Activated CD4-positive, alpha-beta T cell treated with anti-CD3 and anti-CD28 coated beads, Interleukin-2, amount 50 U/mL, for 4 hours (primary cell): ENCODE measurements around the gene ATP8B1.

Source experiments
- DNase-seq, 2 experiments: peaks; one replicate each; pipeline ENCODE4 v3.0.0-alpha.2; 2020

Gene ATP8B1

GRCh38 chr18:57791192-57791591 is 11.9 kb downstream of the ATP8B1 start:
- no peak for DNase-seq

- no peak for DNase-seq
Observed at GRCh38 chr18:57790316-57790715, 12.8 kb downstream of the ATP8B1 start.

- DNase-seq = no peak
Observed at GRCh38 chr18:57789759-57790158, 13.4 kb downstream of the ATP8B1 start.

DNA sequence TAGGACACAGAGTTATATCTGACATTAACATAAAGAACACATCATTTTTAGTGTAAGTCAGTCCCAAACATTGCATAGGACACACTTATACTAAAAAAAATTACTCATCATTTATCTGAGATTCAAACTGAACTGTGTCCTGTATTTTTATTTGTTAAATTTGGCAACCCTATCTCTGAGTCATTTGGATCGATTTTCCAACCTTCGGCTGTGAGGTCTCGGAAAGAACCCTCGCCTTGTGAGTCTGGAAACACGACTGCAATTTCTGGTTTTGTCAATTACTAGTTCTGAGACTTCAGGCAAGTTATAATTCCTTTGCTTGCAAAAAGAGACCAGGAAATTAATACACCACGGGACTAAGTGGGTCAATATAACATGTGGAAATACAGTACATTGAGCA is 14.0 kb downstream of the ATP8B1 start:
- no peak for DNase-seq

DNA sequence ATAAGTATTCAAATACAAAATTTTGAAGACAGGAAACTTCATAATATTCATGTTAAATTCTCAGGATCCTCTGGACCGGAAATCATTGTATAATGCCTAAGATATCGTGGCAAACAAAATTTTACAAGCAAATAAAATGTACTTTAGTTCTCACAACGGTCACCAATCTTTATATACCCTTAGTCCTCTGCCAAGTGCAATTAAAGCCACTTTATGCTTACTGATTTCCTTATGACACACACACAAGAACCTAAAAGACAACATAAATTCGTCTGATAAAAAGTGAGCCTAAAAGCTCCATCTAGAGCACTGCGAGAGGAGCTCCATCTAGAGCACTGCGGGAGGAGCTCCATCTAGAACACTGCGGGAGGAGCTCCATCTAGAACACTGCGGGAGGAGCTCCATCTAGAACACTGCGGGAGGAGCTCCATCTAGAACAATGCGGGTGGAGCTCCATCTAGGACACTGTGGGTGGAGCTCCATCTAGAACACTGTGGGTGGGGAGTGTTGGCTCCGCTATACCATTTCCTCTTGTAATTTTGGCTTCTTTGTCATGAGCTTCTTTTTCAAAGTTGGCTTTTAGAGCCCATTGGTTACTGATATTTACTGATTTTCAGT is 15.9 kb downstream of the ATP8B1 start:
- DNase-seq = no peak

DNA sequence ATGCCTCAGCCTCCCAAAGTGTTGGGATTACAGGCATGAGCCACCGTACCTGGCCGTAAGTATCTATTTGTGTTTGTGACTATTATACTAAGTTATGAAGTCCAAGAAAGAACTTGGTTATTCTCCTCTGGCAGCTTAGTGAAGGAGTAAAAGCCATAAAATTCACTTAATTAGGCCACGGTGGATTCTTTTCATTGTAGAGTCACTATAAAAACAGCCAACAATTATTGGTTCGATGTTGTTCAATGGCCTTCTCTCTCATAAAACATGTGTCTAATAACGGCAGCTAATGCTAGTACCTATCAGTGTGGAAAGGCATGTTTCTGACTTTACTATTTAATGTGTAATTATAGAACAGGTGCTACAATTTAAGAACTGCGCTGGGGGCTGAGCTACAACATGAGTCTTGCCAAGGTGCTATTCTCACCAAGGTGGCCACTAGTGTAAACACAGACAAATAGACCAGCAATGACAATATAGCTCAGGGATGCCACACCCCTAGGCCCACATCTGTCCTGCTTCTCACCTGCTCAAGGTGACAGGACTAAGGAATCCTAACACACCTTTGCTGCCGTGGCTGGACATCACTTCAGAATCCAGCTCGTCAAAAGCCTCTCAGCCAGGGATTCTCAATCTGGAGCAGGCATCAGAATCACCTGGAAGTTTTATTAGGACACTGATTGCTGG is 17.2 kb downstream of the ATP8B1 start:
- DNase-seq = no peak

DNA sequence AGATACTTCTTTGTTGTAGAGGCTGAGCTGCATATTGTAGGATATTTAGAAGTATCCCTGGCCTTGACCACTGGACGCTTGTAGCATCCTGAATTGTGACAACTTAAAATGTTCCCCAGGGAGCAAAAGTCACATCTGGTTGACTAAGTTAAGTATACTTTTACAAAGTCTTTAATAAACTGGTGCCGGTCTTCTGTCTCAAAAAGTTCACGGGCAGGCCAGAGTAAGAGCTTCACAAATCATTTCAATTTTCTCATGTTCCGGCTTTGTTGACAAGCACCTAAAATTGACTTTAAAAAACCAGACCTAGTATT is 18.4 kb downstream of the ATP8B1 start:
- no peak for DNase-seq

DNA sequence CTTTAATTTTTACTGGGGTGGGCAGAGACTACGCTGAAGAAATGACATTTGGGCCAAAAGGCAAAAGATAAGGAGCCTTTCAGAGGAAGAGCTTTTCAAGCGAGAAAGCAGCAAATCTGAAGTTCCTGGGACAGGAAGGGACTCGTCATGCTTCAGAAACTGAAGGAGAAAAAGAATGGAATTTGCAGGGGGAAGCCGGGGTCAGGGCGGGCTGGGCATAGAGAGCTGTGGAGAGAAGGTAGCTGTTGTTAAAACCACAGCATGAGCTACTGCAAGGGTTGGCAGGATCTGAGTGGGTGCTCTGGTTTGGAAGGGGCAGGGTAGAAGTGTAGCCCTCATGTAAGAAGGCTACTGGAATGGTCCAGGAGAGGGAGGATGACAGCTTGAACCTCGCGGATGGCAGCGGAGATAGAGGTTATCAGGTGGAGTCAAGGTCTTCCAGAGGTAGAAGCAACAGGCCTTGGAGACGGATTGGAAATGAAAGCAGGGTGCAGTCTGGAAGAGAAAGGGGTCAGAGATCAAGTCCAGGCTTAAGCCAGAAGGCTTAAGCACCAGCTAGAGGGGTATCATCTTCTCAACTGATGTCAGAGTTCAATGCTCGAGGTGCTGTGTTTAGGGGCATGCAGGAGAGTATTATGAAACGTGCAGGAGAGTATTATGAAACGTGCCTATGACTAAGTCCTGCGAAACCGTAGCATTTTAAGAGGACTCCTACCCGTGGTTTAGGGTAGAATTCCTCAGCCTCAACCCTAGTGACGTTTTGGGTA is 18.9 kb downstream of the ATP8B1 start:
- no peak for DNase-seq

DNA sequence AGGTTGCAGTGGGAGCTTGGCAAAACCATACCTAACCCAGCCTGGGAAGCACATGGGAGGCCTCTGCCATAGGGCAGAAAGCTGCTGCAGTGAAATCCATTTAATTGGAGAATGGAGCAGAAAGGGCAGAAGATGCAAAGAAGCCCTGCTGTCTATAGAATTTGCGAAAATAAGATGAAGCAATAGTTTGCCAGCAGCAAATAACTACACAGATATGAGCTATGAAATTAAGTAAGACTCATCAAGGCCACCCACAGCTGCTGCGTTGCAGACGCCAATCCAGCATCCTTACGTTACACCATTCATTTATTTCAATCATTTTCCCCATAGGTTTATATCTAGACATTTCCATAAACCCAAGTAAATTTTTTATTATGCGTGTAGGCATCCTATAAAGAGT is 21.1 kb downstream of the ATP8B1 start:
- DNase-seq = no peak

DNA sequence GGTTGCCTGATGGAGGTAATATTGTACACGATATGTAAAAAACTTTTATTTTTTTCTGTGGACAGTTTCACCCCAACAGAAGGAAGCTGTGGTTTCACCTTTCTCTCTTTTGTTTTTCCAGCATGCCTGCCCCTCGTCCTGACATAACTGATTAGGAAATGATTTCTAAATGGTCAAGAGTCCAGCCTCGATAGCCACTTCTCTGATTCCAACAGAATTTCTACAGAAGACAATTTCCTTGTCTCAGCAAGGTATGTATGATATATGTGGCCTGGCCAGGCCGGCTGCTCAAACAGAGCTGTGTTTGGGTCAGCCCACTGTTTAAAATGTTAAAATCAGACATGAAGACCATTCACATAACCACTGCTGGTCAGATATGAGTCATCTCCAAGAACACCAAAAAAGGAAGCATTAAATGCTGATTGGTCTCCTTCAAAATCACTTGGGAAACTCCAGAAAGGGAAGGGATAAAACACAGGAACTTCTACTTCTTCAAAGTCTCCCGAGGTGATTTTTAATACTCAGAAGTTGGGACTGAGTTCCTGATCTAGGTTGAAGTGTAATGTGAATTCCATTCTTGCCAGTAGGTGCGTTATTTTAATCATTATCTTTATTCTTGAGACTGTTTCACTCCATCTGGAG is 22.3 kb downstream of the ATP8B1 start:
- no peak for DNase-seq

GRCh38 chr18:57780318-57780705 is 22.8 kb downstream of the ATP8B1 start:
- no peak for DNase-seq

DNA sequence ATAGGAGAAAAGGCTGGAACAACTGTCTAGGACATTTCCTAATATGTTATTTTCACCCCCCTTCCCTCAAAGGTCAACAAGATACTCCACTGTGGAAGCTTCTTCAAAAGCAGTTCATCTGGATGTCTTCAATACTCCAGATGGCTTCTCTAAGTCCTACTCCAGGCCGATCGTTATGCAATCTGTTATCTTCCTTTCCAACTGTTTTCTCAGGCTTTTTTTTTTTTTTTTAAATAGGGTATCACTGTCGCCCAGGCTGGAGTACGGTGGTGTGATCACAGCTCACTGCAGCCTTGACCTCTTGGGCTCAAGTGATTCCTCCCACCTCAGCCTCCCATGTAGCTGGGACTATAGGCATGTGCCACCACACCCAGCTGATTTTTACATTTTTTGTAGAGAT is 26.3 kb downstream of the ATP8B1 start:
- DNase-seq = no peak

- no peak for DNase-seq
Observed at GRCh38 chr18:57776354-57776753, 26.8 kb downstream of the ATP8B1 start.

DNA sequence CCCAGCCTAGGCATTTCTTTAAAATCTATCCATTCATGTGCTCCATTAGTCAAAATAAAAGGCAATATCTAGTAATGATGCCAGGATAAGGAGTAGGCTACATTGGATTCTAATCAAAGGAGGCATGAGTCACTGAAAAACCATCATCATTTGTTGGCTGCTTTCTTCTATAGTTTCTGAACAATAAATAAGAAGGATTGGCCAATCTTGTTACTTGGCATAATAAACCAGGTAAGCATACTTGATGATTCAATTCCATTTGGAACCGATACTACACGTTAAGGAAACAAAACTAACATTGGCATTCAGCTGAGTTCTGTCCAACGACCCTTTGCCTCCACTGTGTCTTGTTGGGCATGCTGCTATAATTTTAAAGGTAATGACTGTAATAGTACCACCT is 27.2 kb downstream of the ATP8B1 start:
- DNase-seq = no peak

DNA sequence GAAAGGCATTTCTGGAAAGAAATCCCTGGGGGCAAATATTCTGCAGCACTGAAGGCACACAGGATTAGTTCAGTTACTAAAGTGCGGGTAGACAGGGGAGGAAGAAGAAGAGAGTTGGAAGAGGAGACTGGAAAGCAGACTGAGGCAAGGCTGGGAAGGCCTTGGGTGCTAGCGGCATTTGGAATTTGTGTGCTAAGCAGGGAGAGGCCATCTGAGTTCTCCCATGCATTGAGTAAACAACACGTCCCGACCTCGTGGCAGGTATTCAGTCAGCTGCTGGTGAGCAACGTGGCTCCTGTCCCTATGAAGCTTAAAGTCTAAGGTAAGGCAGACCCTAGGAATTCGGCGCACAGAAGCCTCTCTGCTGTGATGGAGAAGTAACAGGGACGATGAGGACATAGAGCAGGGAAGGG is 30.7 kb downstream of the ATP8B1 start:
- DNase-seq = no peak

DNA sequence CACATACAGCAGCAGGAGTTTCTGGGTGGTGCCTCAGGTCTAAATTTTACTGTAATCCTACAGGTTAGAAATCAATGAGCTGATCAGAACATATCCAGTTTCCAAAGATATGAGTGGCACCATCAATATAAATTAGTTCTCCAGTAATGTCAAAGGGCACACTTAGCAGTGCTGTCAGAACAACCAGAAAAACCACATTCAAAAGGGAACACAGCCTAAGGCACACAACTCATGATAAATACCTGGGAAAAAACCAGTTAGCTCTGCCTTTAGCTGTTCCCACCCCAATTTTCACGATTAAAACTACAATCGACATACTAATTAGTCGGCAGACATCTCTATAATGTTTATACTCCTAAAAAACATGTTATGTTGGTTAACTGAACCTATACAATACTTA is 31.5 kb downstream of the ATP8B1 start:
- DNase-seq = no peak

DNA sequence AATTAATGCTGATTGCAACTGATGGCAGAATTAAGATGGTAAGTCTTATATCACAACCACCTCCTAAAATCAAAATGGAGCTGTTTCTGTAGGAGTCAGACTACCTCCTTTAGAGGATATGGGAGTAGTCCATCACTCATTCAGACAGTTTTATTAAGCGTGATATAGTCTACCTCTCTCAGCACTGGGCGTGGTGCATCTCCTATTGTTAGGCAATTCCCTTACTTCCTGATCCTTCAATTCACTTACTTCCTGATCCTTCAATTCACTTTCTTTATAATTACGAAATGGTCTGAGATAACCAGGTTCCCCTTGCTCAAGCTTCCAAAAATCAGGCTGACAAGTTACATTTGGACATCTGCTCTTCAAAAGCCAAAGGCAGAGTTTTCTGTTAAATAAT is 31.9 kb downstream of the ATP8B1 start:
- no peak for DNase-seq

- DNase-seq = no peak
Observed at GRCh38 chr18:57768537-57769326, 34.4 kb downstream of the ATP8B1 start.

DNA sequence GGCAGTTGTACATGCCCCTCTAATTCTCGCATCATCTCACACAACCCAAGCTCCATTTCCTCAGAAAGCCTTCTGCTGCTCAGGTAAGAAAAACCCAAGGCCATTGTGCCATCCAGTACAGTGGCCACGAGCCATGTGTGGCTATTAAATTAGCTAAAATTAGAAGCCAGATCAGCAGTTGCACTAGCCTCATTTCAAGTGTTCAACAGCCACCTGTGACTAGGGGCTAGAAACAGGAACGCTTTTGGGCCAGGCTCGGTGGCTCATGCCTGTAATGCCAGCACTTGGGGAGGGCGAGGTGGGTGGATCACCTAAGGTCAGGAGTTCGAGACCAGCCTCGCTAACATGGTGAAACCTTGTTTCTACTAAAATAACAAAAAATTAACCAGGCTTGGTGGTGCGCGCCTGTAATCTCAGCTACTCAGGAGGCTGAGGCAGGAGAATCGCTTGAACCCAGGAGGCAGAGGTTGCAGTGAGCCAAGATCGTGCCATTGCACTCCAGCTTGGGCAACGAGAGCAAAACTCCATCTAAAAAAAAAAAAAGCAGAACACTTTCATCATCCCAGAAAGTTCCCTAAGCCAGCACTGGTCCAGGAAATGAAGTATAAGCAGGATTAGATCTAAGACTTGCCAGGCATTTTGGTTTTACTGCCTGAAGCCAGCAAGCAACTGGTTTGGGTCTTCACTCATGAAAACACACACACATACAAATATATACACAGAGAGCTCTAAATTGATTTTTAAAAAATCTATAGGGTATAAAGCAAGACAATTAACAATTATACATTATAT is 35.7 kb downstream of the ATP8B1 start:
- DNase-seq = no peak

DNA sequence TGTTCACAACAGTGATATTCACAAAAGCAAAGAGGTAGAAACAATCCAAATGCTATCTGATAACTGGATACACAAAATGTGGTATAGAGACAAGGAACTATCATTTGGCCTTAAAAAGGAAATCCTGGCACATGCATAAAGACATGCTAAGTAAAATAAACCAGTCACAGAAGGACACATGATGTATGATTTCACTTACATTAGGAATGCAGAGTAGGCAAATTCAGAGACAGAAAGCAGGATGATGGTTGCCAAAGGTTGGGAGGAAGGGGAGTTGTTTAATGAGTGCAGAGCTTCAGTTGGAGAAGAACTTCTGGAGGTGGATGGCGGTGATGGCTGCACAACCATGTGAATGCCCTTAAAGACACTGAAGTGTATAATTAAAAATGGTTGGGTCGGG is 38.1 kb downstream of the ATP8B1 start:
- no peak for DNase-seq

DNA sequence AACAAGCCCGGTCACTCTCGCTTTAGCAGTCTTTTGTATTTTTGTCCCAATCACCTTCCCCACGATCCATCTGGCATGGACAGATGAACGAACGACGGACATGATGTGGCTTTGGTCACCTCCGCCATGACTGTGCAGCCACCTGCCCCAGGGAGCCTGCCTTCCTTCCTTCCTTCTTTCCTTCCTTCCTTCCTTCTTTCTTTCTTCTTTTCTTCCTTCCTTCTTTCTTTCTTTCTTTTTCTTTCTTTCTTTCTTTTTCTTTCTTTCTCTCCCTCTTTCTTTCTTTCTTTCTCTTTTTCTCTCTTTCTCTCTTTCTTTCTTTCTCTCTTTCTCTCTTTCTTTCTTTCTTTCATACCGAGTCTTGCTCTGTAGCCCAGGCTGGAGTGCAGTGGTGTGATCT is 39.0 kb downstream of the ATP8B1 start:
- DNase-seq = no peak

GRCh38 chr18:57762686-57763085 is 40.4 kb downstream of the ATP8B1 start:
- DNase-seq = no peak
